Heart left ventricle (tissue), 16 donors: ENCODE results near the gene EIPR1. TPM values are rescaled to one million over a fixed set of nuclear protein-coding genes. Genes with fewer than 3 reads are reported as not detected.

Experiments used
- ATAC-seq, 4 donors: fragments of 200-7000 bp; cut with Tn5 transposase; one replicate each; pipeline ENCODE4 v1.9.1; 2020 to 2022; ENCODE audit warnings: moderate library complexity in 4 of 4, mild to moderate bottlenecking in 3 of 4, moderate number of reproducible peaks in 1 of 4
- DNase-seq, 5 donors: peaks; one replicate each; pipeline ENCODE4 v3.0.0-alpha.2; 2020
- H3K27ac ChIP-seq, 12 donors: fragments of 200-600 bp; sonication (generic) in 4 of 12; one replicate each; pipeline versions ENCODE4 v1.5.0 to v1.8.0; 2016 to 2022; ENCODE audit warnings: mild to moderate bottlenecking in 2 of 12
- H3K27me3 ChIP-seq, 9 donors: fragments of 200-600 bp; sonication (generic) in 2 of 9; one replicate each; pipeline versions ENCODE4 v1.5.1 to v1.8.0; 2016 to 2022; ENCODE audit warnings: mild to moderate bottlenecking in 3 of 9
- H3K36me3 ChIP-seq, 9 donors: fragments of 200-600 bp; sonication (generic) in 2 of 9; one replicate each; pipeline versions ENCODE4 v1.5.0 to v1.8.0; 2018 to 2022; ENCODE audit warnings: mild to moderate bottlenecking in 2 of 9
- H3K4me1 ChIP-seq, 12 donors: fragments of 200-600 bp; sonication (generic) in 4 of 12; one replicate each; pipeline versions ENCODE4 v1.5.0 to v1.8.0; 2016 to 2022; ENCODE audit warnings: mild to moderate bottlenecking in 3 of 12
- H3K4me3 ChIP-seq, 12 donors: fragments of 200-600 bp; sonication (generic) in 4 of 12; one replicate each; pipeline versions ENCODE4 v1.5.0 to v1.8.0; 2017 to 2022; ENCODE audit warnings: mild to moderate bottlenecking in 9 of 12, moderate library complexity in 4 of 12
- H3K9me3 ChIP-seq, 12 donors: fragments of 200-600 bp; sonication (generic) in 4 of 12; one replicate each; pipeline versions ENCODE4 v1.5.0 to v1.8.0; 2016 to 2022; ENCODE audit warnings: mild to moderate bottlenecking in 1 of 12
- POLR2A ChIP-seq, 2 donors: fragments of 450-650 bp; IDR thresholded peaks; one replicate each; pipeline ENCODE4 v1.6.1; 2017; ENCODE audit warnings: antibody characterized with exemption in 2 of 2, mild to moderate bottlenecking in 2 of 2, moderate library complexity in 2 of 2
- WGBS, 4 donors: extraction: QIAGEN DNeasy Blood & Tissue Kit in 2 of 4; methylation state at CpG; one replicate each; pipeline versions ENCODE4 v1.1.5 to v1.1.7; 2013 to 2018; 5-methylcytosine and 5-hydroxymethylcytosine counted together
- intact Hi-C, 10 donors: fragments of 100-400 bp; cut with DNase I; formaldehyde crosslinking; loops; one replicate each; pipeline versions ENCODE4 v1.11.1 to v1.14.2; 2022
- polyA plus RNA-seq, 2 donors: library from polyadenylated mRNA; stranded (reverse); fragments of 200-250 nt; gene quantifications; one replicate each; pipeline ENCODE4 v1.2.3, GENCODE V29; 2013
- total RNA-seq, 9 donors: library from RNA; depleted of rRNA in 2 of 9; stranded (reverse); fragments of >200 nt in 2 of 9; fragmentation: NEBNext Ultra II Directional in 3 of 9; extraction: Animal tissue kit (Norgen Biotek cat#: 25700) in 3 of 9; gene quantifications; one replicate each; pipeline versions ENCODE4 v1.1.0 to v1.2.4, GENCODE V29; 2016 to 2023
- TF ChIP-seq, protein P1 (sequence below), 12 donors: fragments of 200-600 bp; sonication (generic) in 4 of 12; IDR thresholded peaks; one replicate each; pipeline versions ENCODE4 v1.5.0 to v1.8.0; 2018 to 2022; ENCODE audit warnings: antibody characterized with exemption in 12 of 12, mild to moderate bottlenecking in 5 of 12
- donor health status: ischemic (EF 13 %, LVEDD 7.1; RV severe dilation, severe dysfunction).
- donor health status: healthy with polysubstance abuse.
- donor health status: DM: no; HTN: yes; CAD: no.
- donor health status: DM: no; HTN: no; CAD: no.
- donor health status: ischemic (EF 25% LVEDD 6.9; RV normal size, moderate dysfunction).
- donor health status: ischemic (EF 25% LVEDD 5.7; RV mildly dilated, moderate dysfunction).
- donor health status: healthy.
- donor health status: DM: yes; HTN: yes; CAD: no.
- donor health status: ischemic (EF 35%, LVEDD 5.7; RV mildly dilated, moderate dysfunction).
- donor health status: nonischemic (EF 11% LVEDD 7.7; RV severe dilation, severe dysfunction).
- donor health status: DM: yes; HTN: yes; CAD: no.
- donor health status: PGD.
- donor health status: ischemic (EF 29% LVEDD 5.4; RV normal size, mild dysfunction).
- donor health status: nonischemic (EF 23%, LVEDD 6.1; RV moderate dilation, normal function).

Gene EIPR1
- total and polyA plus RNA-seq, 11 donors = 7.9 to 26.1 (median 13.3) TPM

DNA sequence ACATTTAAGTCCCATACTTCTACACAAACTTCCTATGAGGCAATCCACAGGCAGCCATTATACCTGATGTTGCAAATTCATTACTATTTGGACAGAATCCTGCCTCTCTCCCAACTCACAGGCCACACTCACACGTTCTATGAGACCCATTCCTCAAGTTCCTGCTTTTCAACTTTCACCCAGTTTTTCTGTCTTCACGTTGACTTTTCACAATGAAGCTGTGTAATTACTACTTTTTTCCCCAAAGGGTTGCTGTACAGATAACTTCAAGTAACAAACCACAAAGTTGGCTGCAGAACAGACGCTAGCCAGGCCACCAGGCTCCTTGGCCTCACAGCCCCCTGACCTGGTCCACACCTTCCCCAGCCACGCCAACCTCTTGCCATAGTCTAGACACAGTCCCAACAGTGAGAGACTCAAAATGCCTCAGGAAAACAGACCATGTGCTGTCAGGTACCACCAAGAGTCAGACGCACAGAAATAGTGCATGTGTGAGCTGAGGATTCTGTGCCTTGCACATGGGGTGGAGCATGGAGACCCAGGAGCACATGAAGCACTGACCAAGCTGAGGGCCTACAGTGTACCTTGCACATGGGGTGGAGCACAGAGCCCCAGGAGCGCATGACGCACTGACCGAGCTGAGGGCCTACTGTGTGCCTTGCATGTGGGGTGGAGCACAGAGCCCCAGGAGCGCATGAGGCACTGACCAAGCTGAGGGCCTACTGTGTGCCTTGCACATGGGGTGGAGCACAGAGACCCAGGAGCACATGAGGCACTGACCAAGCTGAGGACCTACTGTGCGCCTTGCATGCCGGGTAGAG is 61.0 kb downstream of the EIPR1 start:
- H3K9me3 ChIP-seq = no peaks in the 10 kb centered on the region
- no peak overlapping the region for H3K4me3 ChIP-seq
- peaks cover 0 to 16% (median 0%) of the 10 kb centered on the region in 9 donors for H3K36me3 ChIP-seq
- TF ChIP-seq POLR2A (IDR thresholded peaks at IDR 0.05) = no peak
- TF ChIP-seq, protein P1, sequence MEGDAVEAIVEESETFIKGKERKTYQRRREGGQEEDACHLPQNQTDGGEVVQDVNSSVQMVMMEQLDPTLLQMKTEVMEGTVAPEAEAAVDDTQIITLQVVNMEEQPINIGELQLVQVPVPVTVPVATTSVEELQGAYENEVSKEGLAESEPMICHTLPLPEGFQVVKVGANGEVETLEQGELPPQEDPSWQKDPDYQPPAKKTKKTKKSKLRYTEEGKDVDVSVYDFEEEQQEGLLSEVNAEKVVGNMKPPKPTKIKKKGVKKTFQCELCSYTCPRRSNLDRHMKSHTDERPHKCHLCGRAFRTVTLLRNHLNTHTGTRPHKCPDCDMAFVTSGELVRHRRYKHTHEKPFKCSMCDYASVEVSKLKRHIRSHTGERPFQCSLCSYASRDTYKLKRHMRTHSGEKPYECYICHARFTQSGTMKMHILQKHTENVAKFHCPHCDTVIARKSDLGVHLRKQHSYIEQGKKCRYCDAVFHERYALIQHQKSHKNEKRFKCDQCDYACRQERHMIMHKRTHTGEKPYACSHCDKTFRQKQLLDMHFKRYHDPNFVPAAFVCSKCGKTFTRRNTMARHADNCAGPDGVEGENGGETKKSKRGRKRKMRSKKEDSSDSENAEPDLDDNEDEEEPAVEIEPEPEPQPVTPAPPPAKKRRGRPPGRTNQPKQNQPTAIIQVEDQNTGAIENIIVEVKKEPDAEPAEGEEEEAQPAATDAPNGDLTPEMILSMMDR (IDR thresholded peaks at IDR 0.05) = no peak
- WGBS, 4 donors = 89 to 96% (median 93%) methylated on average over 7 to 11 of the region's 11 CpGs
- no peak overlapping the region for H3K27ac ChIP-seq
- no peaks in the 10 kb centered on the region for H3K4me1 ChIP-seq
- DNase-seq (peak in 1 of 5 donors; percentile 30), ATAC-seq (no peak)
- H3K27me3 ChIP-seq = no peaks in the 10 kb centered on the region
- intact Hi-C loops = no loop called here

DNA sequence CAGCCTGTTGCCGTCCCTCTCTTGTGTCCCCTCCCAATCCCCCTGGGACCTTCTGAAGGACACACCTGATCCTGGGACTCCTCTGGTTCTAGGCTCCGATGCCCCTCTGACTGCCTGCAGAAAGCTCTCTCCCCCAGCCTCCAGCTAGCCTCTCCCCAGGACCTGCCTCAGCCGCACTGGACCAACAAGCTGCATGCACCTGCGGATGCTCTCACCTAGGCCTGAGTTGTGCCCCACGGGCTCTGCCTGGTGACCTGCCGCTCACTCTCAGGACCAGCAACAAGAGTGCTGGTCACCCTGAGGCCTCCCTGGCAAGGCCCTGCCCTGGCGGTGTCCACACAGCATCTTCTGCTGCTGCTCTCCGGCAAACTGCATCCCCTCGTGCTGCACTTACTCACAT is 63.0 kb downstream of the EIPR1 start:
- no peak for ATAC-seq
- DNase-seq = peak in 1 of 5 donors; percentile 30
- Histone ChIP-seq H3K27ac (no peak overlapping the region), H3K27me3 (no peaks in the 10 kb centered on the region), H3K4me1 (no peaks in the 10 kb centered on the region), H3K36me3 (peaks cover 0 to 16% (median 0%) of the 10 kb centered on the region in 9 donors), H3K4me3 (no peak overlapping the region), H3K9me3 (no peaks in the 10 kb centered on the region)
- 93 to 95% (median 94%) methylated on average over 9 of the region's 9 CpGs for WGBS, 4 donors
- intact Hi-C loops = no loop called here
- TF ChIP-seq, protein P1 (IDR thresholded peaks at IDR 0.05) = no peak
- no peak for TF ChIP-seq POLR2A (IDR thresholded peaks at IDR 0.05)

DNA sequence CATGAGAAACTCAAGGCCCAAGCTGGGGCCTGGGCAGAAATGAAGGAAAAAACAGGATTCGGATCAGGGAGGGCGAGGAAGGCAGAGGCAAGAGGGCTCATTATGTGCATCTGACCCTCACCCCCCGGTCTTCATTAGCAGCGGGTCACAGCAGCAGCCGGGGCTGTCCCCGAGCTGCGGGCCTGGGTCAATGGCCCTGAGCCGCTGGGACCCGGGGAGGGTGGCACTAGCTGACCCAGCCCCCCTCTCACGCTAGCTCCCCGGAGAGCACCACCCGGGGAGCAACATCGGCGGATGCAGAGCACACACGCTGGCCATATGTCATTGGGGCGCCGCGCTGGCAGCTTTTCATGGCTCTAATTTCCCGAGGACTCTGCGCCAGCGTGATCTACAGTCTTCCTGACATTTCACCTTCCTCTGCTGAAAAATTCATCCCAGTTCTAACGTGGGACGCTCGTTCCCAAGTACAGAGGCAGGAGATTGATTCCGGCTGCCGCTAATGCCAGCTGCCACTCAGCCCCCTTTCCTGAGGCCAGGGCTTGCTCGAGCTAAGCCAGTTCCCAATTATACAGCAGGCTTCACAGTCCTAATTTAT is 63.7 kb downstream of the EIPR1 start:
- ATAC-seq = peak in 1 of 4 donors; percentile 40

More for the DNA sequence above, 63.7 kb downstream of the EIPR1 start:
- H3K4me3 ChIP-seq = no peak overlapping the region
- H3K36me3 ChIP-seq = peaks cover 0 to 13% (median 0%) of the 10 kb centered on the region in 9 donors
- no peaks in the 10 kb centered on the region for H3K27me3 ChIP-seq
- H3K27ac ChIP-seq = no peak overlapping the region
- H3K9me3 ChIP-seq = no peaks in the 10 kb centered on the region
- H3K4me1 ChIP-seq = no peaks in the 10 kb centered on the region
- WGBS, 4 donors = 61 to 77% (median 72%) methylated on average over 25 to 27 of the region's 27 CpGs
- intact Hi-C loops = no loop called here
- no peak for TF ChIP-seq POLR2A (IDR thresholded peaks at IDR 0.05)
- TF ChIP-seq, protein P1 (IDR thresholded peaks at IDR 0.05) = no peak
- DNase-seq = peak in 1 of 5 donors; percentile 45
